Upper lobe of left lung (tissue), 4 donors: ENCODE measurements around the gene AAK1.

Source experiments
- EP300 ChIP-seq, 4 donors: sonication (generic); formaldehyde crosslinking; IDR thresholded peaks; one replicate each; pipeline ENCODE4 v1.5.1; 2017; ENCODE audit warnings: antibody characterized with exemption in 4 of 4, control low read depth in 2 of 4
- POLR2A ChIP-seq, 4 donors: fragments of 450-650 bp; IDR thresholded peaks; one replicate each; pipeline ENCODE4 v1.5.1; 2016 to 2017; ENCODE audit warnings: antibody characterized with exemption in 4 of 4, mild to moderate bottlenecking in 2 of 4
- POLR2AphosphoS5 ChIP-seq, 2 donors: sonication (generic); formaldehyde crosslinking; IDR thresholded peaks; one replicate each; pipeline ENCODE4 v1.5.1; 2017; ENCODE audit warnings: antibody characterized with exemption in 2 of 2
- TF ChIP-seq, protein P1 (sequence below), 6 experiments: fragments of 450-650 bp in 4 of 6; fragments of 200-600 bp in 2 of 6; sonication (generic) in 2 of 6; IDR thresholded peaks; one replicate each; pipeline ENCODE4 v1.5.1; 2016 to 2019; ENCODE audit warnings: antibody characterized with exemption in 6 of 6

DNA sequence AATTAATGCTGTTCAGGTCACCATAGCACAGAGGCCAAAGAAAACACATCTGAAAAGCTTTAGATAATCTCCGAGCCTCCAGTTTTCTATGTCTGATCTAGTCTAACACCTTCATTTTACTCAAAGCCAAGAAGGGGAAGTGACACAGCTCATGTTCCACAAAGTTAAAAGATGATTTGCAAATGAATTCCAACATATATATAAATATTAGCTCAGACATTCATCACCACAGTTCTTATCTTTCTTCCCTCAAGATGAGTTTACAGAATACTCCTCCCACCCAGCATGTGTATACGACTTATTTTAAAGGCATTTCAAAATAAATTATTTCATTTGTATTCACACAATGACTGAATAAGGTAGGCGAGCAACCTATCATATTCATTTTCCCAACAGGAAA lies 82.4 kb downstream of the AAK1 start:
- TF ChIP-seq, protein P1, sequence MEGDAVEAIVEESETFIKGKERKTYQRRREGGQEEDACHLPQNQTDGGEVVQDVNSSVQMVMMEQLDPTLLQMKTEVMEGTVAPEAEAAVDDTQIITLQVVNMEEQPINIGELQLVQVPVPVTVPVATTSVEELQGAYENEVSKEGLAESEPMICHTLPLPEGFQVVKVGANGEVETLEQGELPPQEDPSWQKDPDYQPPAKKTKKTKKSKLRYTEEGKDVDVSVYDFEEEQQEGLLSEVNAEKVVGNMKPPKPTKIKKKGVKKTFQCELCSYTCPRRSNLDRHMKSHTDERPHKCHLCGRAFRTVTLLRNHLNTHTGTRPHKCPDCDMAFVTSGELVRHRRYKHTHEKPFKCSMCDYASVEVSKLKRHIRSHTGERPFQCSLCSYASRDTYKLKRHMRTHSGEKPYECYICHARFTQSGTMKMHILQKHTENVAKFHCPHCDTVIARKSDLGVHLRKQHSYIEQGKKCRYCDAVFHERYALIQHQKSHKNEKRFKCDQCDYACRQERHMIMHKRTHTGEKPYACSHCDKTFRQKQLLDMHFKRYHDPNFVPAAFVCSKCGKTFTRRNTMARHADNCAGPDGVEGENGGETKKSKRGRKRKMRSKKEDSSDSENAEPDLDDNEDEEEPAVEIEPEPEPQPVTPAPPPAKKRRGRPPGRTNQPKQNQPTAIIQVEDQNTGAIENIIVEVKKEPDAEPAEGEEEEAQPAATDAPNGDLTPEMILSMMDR (IDR thresholded peaks at IDR 0.05) = no peak
- no peak for TF ChIP-seq POLR2A (IDR thresholded peaks at IDR 0.05)
- no peak for TF ChIP-seq EP300 (IDR thresholded peaks at IDR 0.05)
- no peak for TF ChIP-seq POLR2AphosphoS5 (IDR thresholded peaks at IDR 0.05)
